ENCODE data around the gene GMIP. TPM values are rescaled to one million over a fixed set of nuclear protein-coding genes. Genes with fewer than 3 reads are reported as not detected.

GMIP gene
- total and polyA plus RNA-seq, 2 experiments from 2014 or later, result 5.1 to 22.1 TPM

- DNase-seq (ENCODE audit: low spot score) (no peak), ATAC-seq (no peak)
- Histone ChIP-seq H3K36me3 (ENCODE audit: insufficient read depth) (no peaks in the 10 kb centered on the region; the same call in 1 of the 2 replicates), H2AFZ (no peak overlapping the region), H3K4me1 (ENCODE audit: insufficient read depth) (no peaks in the 10 kb centered on the region), H4K20me1 (replicated peaks; ENCODE audit: insufficient read depth) (no peaks in the 10 kb centered on the region), H3K79me2 (replicated peaks; ENCODE audit: insufficient read depth) (no peaks in the 10 kb centered on the region), H3K9me2 (ENCODE audit: insufficient read depth) (no peaks in the 10 kb centered on the region), H3K4me2 (peak overlapping the region; percentile 80), H3K4me3 (peak overlapping the region; percentile 59), H3F3A (replicated peaks; ENCODE audit: low read depth) (no peaks in the 10 kb centered on the region), H3K27ac (ENCODE audit: low read depth) (no peak overlapping the region), H3K27me3 (ENCODE audit: insufficient read depth) (no peaks in the 10 kb centered on the region)
- Mint-ChIP-seq H3K4me3 (0 out of 3 replicates have a peak overlapping the region, but pooled peaks have one; percentile 33), H3K4me1 (peaks cover 3% of the 10 kb centered on the region; the same call in 1 of the 3 replicates), H3K27ac (no peak overlapping the region), H3K27me3 (ENCODE audit: insufficient read depth, low read depth, poor library complexity) (peaks cover 9% of the 10 kb centered on the region), H3K36me3 (ENCODE audit: low read depth) (peaks cover 21% of the 10 kb centered on the region), H3K9me3 (no peaks in the 10 kb centered on the region)
- TF ChIP-seq EZH2phosphoT487 (IDR thresholded peaks at IDR 0.05; ENCODE audit: unreplicated experiment) (no peak), POLR2AphosphoS5 (IDR thresholded peaks at IDR 0.05; ENCODE audit: low read depth) (no peak), CREB1 (CRISPR knock-in tag; IDR thresholded peaks at IDR 0.05; ENCODE audit: low read depth) (no peak)
Observed at GRCh38 chr19:19636573-19637185, 6.8 kb downstream of the GMIP start.

GRCh38 chr19:19635313-19635702, 8.1 kb downstream of the GMIP start:
- H3K79me2 ChIP-seq (replicated peaks; ENCODE audit: insufficient read depth), result no peaks in the 10 kb centered on the region
- Mint-ChIP-seq H3K27me3 (ENCODE audit: insufficient read depth, low read depth, poor library complexity) (peaks cover 9% of the 10 kb centered on the region), H3K4me1 (peaks cover 3% of the 10 kb centered on the region; the same call in 1 of the 3 replicates), H3K27ac (no peak overlapping the region), H3K36me3 (ENCODE audit: low read depth) (peaks cover 21% of the 10 kb centered on the region), H3K9me3 (no peaks in the 10 kb centered on the region), H3K4me3 (no peak overlapping the region)
- no peak overlapping the region for H2AFZ ChIP-seq
- ATAC-seq, result no peak
- no peak overlapping the region for H3K27ac ChIP-seq (ENCODE audit: low read depth)
- H3K4me3 ChIP-seq, result no peak overlapping the region
- no peaks in the 10 kb centered on the region for H3K4me1 ChIP-seq (ENCODE audit: insufficient read depth)
- H3K27me3 ChIP-seq (ENCODE audit: insufficient read depth), result no peaks in the 10 kb centered on the region
- no peaks in the 10 kb centered on the region for H3K9me2 ChIP-seq (ENCODE audit: insufficient read depth)
- no peaks in the 10 kb centered on the region for H3F3A ChIP-seq (replicated peaks; ENCODE audit: low read depth)
- no peak for DNase-seq (ENCODE audit: low spot score)
- no peaks in the 10 kb centered on the region; the same call in 1 of the 2 replicates for H3K36me3 ChIP-seq (ENCODE audit: insufficient read depth)
- H4K20me1 ChIP-seq (replicated peaks; ENCODE audit: insufficient read depth), result no peaks in the 10 kb centered on the region
- no peak overlapping the region for H3K4me2 ChIP-seq
- TF ChIP-seq REST (IDR thresholded peaks at IDR 0.05; ENCODE audit: unreplicated experiment), result no peak
- no peak for TF ChIP-seq POLR2AphosphoS5 (IDR thresholded peaks at IDR 0.05; ENCODE audit: low read depth)
- no peak for TF ChIP-seq CREB1 (CRISPR knock-in tag; IDR thresholded peaks at IDR 0.05; ENCODE audit: low read depth)
- no peak for TF ChIP-seq ZNF462 (CRISPR knock-in tag; IDR thresholded peaks at IDR 0.05)
- TF ChIP-seq CTCF (conservative IDR thresholded peaks at IDR 0.05; ENCODE audit: low read depth in 2 of 2), result no peak
- TF ChIP-seq EZH2 (IDR thresholded peaks at IDR 0.05; ENCODE audit: low read depth, unreplicated experiment), result no peak
- TF ChIP-seq ZNF331 (CRISPR knock-in tag; IDR thresholded peaks at IDR 0.05; ENCODE audit: low read depth), result no peak
- no peak for TF ChIP-seq STAT1 (IDR thresholded peaks at IDR 0.05; ENCODE audit: unreplicated experiment)
- no peak for TF ChIP-seq NANOG (IDR thresholded peaks at IDR 0.05; ENCODE audit: borderline replicate concordance)

Measured in GM23338 (cell line).